HCT116 (cell line): ENCODE results near the gene SGMS1. TPM values are rescaled to one million over a fixed set of nuclear protein-coding genes. Genes with fewer than 3 reads are reported as not detected.

Experiments
- ATAC-seq: fragments of 200-7000 bp; cut with Tn5 transposase; 2 replicates; pipeline ENCODE4 v1.9.1; 2020; ENCODE audit warnings: mild to moderate bottlenecking, moderate library complexity
- BruUV-seq: library from RNA; stranded (reverse); fragments of 400-500 nt; replicated peaks from 2 replicates; lab custom pipeline; 2021; lab: Mats Ljungman, UMichigan
- CTCF ChIA-PET: fragments of 300-600 bp; sonication (Branson Sonifier 250); formaldehyde crosslinking; loops from one replicate; lab custom pipeline; 2021; ENCODE audit warnings: antibody characterized with exemption; lab: Charles Lee
- POLR2A ChIA-PET: fragments of 300-600, 350-600 bp; sonication (Branson Sonifier 250); formaldehyde crosslinking; loops from one replicate; lab custom pipeline; 2021; ENCODE audit warnings: antibody characterized with exemption; lab: Charles Lee
- RAD21 ChIA-PET, 2 experiments: fragments of 300-600 bp; sonication (Branson Sonifier 250); formaldehyde crosslinking; loops; one replicate each; lab custom pipeline; 2023; ENCODE audit warnings: low total read pairs in 2 of 2; ENCODE audit not compliant: uncharacterized antibody in 2 of 2, unreplicated experiment in 2 of 2, low non-redundant PET in 1 of 2; lab: Charles Lee
- DNase-seq: peaks from one replicate; pipeline ENCODE4 v3.0.0-alpha.2; 2010; ENCODE audit warnings: low read depth, low spot score
- H2AFZ ChIP-seq: fragments of 200-600 bp; shearing (Covaris generic), sonication (generic); 2 replicates; pipeline ENCODE4 v1.6.1; 2017; ENCODE audit warnings: low read depth, mixed run types, mixed read lengths, antibody characterized with exemption, low read length; ENCODE audit not compliant: poor library complexity, severe bottlenecking
- H3K27ac ChIP-seq: 2 replicates; pipeline ENCODE4 v1.5.1; 2012; ENCODE audit warnings: low read depth, low read length
- H3K27me3 ChIP-seq: fragments of 200-600 bp; sonication (generic); 2 replicates; pipeline ENCODE4 v1.6.1; 2016; ENCODE audit warnings: mixed run types, low read length, mixed read lengths; ENCODE audit not compliant: insufficient read depth
- H3K36me3 ChIP-seq, 2 experiments: fragments of 200-500 bp in 1 of 2; fragments of 200-600 bp in 1 of 2; sonication (Bioruptor generic) in 1 of 2; sonication (generic) in 1 of 2; 2 replicates each; pipeline versions ENCODE4 v1.5.1 to v1.6.1; 2014 to 2016; ENCODE audit warnings: low read length in 2 of 2, inconsistent platforms in 1 of 2, mixed read lengths in 1 of 2, mixed run types in 1 of 2; ENCODE audit not compliant: insufficient read depth in 2 of 2, control insufficient read depth in 1 of 2
- H3K4me1 ChIP-seq, 2 experiments: fragments of 200-600 bp in 1 of 2; sonication (generic) in 1 of 2; 2 replicates each; pipeline versions ENCODE4 v1.5.1 to v1.6.1; 2012 to 2017; ENCODE audit warnings: low read length in 2 of 2, inconsistent platforms in 1 of 2, mild to moderate bottlenecking in 1 of 2, mixed read lengths in 1 of 2, mixed run types in 1 of 2, moderate library complexity in 1 of 2; ENCODE audit not compliant: insufficient read depth in 2 of 2, control insufficient read depth in 1 of 2
- H3K4me2 ChIP-seq: fragments of 200-600 bp; sonication (generic); 2 replicates; pipeline ENCODE4 v1.6.1; 2017; ENCODE audit warnings: mixed run types, low read length, mixed read lengths
- H3K4me3 ChIP-seq, 2 experiments: fragments of 200-600 bp in 1 of 2; sonication (generic) in 1 of 2; replicated peaks in 1 of 2; 2 replicates each; pipeline ENCODE4 v1.5.1; 2011 to 2016; ENCODE audit warnings: low read length in 2 of 2, control low read depth in 1 of 2, low read depth in 1 of 2, mild to moderate bottlenecking in 1 of 2, mixed read lengths in 1 of 2, mixed run types in 1 of 2
- H3K79me2 ChIP-seq: fragments of 200-600 bp; sonication (generic); 2 replicates; pipeline ENCODE4 v1.6.1; 2017; ENCODE audit warnings: mild to moderate bottlenecking, mixed run types, low read length, moderate library complexity, mixed read lengths; ENCODE audit not compliant: insufficient read depth
- H3K9ac ChIP-seq: fragments of 200-600 bp; sonication (generic); 2 replicates; pipeline ENCODE4 v1.6.1; 2016; ENCODE audit warnings: low read length, mixed read lengths
- H3K9me2 ChIP-seq: fragments of 200-600 bp; sonication (generic), shearing (Covaris generic); 2 replicates; pipeline ENCODE4 v1.6.1; 2017; ENCODE audit warnings: mixed run types, mild to moderate bottlenecking, moderate library complexity; ENCODE audit not compliant: insufficient read depth
- H3K9me3 ChIP-seq, 2 experiments: fragments of 200-500 bp in 1 of 2; fragments of 200-600 bp in 1 of 2; sonication (Bioruptor generic) in 1 of 2; sonication (generic) in 1 of 2; 2 replicates each; pipeline ENCODE4 v1.6.1; 2014 to 2017; ENCODE audit warnings: low read length in 2 of 2, mixed read lengths in 2 of 2, inconsistent platforms in 1 of 2, low read depth in 1 of 2, mild to moderate bottlenecking in 1 of 2, mixed run types in 1 of 2, moderate library complexity in 1 of 2; ENCODE audit not compliant: control insufficient read depth in 1 of 2, insufficient read depth in 1 of 2
- H4K20me1 ChIP-seq: fragments of 200-600 bp; sonication (generic), shearing (Covaris generic); 2 replicates; pipeline ENCODE4 v1.6.1; 2017; ENCODE audit warnings: mixed run types, mild to moderate bottlenecking, moderate library complexity; ENCODE audit not compliant: insufficient read depth
- CBX3 ChIP-seq: IDR thresholded peaks from 2 replicates; pipeline ENCODE4 v1.6.1; 2012; ENCODE audit warnings: low read depth
- CEBPB ChIP-seq: IDR thresholded peaks from 2 replicates; pipeline ENCODE4 v1.6.1; 2012; ENCODE audit warnings: low read depth
- EZH2 ChIP-seq: fragments of 200-600 bp; sonication (generic); IDR thresholded peaks from 2 replicates; pipeline ENCODE4 v1.6.1; 2017; ENCODE audit warnings: antibody characterized with exemption, mixed run types
- EZH2phosphoT487 ChIP-seq: fragments of 200-600 bp; IDR thresholded peaks from 2 replicates; pipeline ENCODE4 v1.6.1; 2018; ENCODE audit warnings: antibody characterized with exemption, borderline replicate concordance
- FOSL1 ChIP-seq: IDR thresholded peaks from 2 replicates; pipeline ENCODE4 v1.6.1; 2012; ENCODE audit warnings: low read depth
- JUND ChIP-seq: IDR thresholded peaks from 2 replicates; pipeline ENCODE4 v1.6.1; 2012
- MAX ChIP-seq: IDR thresholded peaks from 2 replicates; pipeline ENCODE4 v1.6.1; 2012
- POLR2A ChIP-seq: IDR thresholded peaks from 2 replicates; pipeline ENCODE4 v1.7.0; 2011; ENCODE audit warnings: borderline replicate concordance; ENCODE audit not compliant: insufficient read depth, insufficient read length; ENCODE audit errors: extremely low read depth
- POLR2AphosphoS5 ChIP-seq: IDR thresholded peaks from 2 replicates; pipeline ENCODE4 v1.6.1; 2011; ENCODE audit warnings: mild to moderate bottlenecking, low read depth, low read length, moderate library complexity
- REST ChIP-seq: IDR thresholded peaks from 2 replicates; pipeline ENCODE4 v1.6.1; 2012; ENCODE audit warnings: low read depth
- TCF7L2 ChIP-seq: IDR thresholded peaks from 2 replicates; pipeline ENCODE4 v1.7.0; 2011; ENCODE audit warnings: borderline replicate concordance, inconsistent platforms; ENCODE audit not compliant: insufficient read depth, insufficient read length; ENCODE audit errors: extremely low read depth
- YY1 ChIP-seq: IDR thresholded peaks from 2 replicates; pipeline ENCODE4 v1.6.1; 2011; ENCODE audit warnings: low read length, low read depth, moderate library complexity, mild to moderate bottlenecking; ENCODE audit not compliant: insufficient replicate concordance; ENCODE audit errors: extremely low read depth
- intact Hi-C: fragments of 100-400 bp; cut with micrococcal nuclease; formaldehyde crosslinking; loops from 2 replicates; pipeline ENCODE4 v1.10.0; 2022
- total RNA-seq: library from RNA; stranded (reverse); gene quantifications from one replicate; pipeline ENCODE4 v1.2.1, GENCODE V29; 2021; ENCODE audit not compliant: unreplicated experiment

Gene SGMS1
- total RNA-seq, 1 experiment from 2014 or later, result 29.1 TPM

DNA sequence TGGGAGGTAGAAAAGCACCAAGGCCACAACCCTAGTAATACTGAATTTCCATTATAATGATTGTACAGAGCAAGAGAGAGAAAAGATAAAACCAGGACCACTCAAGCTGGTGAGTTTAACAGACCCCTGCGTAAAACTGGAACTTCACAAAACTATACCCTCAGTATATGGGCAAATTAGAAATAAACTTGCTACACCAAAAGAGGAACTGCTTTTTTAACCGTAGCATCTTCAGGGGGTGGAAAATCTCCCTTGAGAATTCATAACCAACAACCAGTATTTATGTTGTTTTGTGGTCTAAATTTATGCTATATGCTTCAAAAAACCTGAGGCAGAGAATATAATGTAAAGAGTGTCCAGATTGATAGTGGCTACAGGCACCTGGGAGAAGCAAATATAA lies 171.2 kb downstream of the SGMS1 start:
- no TSS peak for BruUV-seq
- no peak for DNase-seq
- intact Hi-C loops, result no loop called here

More for the DNA sequence above, 171.2 kb downstream of the SGMS1 start:
- Histone ChIP-seq H2AFZ (no peak overlapping the region), H3K4me3 (no peak overlapping the region), H3K4me1 (peaks cover 0 to 17% of the 10 kb centered on the region in 2 experiments; a peak in 2 of 4 replicates), H3K4me2 (no peak overlapping the region), H3K27me3 (no peaks in the 10 kb centered on the region), H3K9me2 (no peaks in the 10 kb centered on the region), H4K20me1 (no peaks in the 10 kb centered on the region), H3K27ac (no peak overlapping the region), H3K79me2 (no peaks in the 10 kb centered on the region), H3K9ac (no peak overlapping the region), H3K9me3 (no peaks in the 10 kb centered on the region), H3K36me3 (no peaks in the 10 kb centered on the region)
- ChIA-PET RAD21 (no interaction called here), POLR2A (no interaction called here), CTCF (no interaction called here)
- no peak for TF ChIP-seq FOSL1
- no peak for TF ChIP-seq CEBPB
- no peak for TF ChIP-seq TCF7L2
- no peak for TF ChIP-seq JUND
- TF ChIP-seq YY1, result no peak
- no peak for TF ChIP-seq POLR2A
- no peak for TF ChIP-seq EZH2
- no peak for TF ChIP-seq MAX
- no peak for TF ChIP-seq POLR2AphosphoS5
- no peak for TF ChIP-seq REST
- TF ChIP-seq CBX3, result no peak
- no peak for TF ChIP-seq EZH2phosphoT487
- ATAC-seq, result no peak
